ENCODE data around the gene ACTN3.
"Not testable (repeated sequence)": the region's sequence is repeated elsewhere in the genome, so short reads cannot be mapped to it uniquely, and the experiment has no call there.

ACTN3 gene

GRCh38 chr11:66595245-66595904 lies 48.7 kb downstream of the ACTN3 start:
- no peak for DNase-seq (ENCODE audit: low read depth in 4 of 4, low spot score in 1 of 4)

GRCh38 chr11:66598993-66599392 lies 52.3 kb downstream of the ACTN3 start:
- DNase-seq (ENCODE audit: low read depth in 4 of 4, low spot score in 1 of 4) = no peak

- no peak for DNase-seq (ENCODE audit: low read depth in 4 of 4, low spot score in 1 of 4)
Observed at GRCh38 chr11:66600219-66600618, 53.5 kb downstream of the ACTN3 start.

GRCh38 chr11:66600631-66601233 lies 54.0 kb downstream of the ACTN3 start:
- no peak for DNase-seq (ENCODE audit: low read depth in 4 of 4, low spot score in 1 of 4)

GRCh38 chr11:66603072-66603471 lies 56.4 kb downstream of the ACTN3 start:
- no peak for DNase-seq (ENCODE audit: low read depth in 4 of 4, low spot score in 1 of 4)

GRCh38 chr11:66604155-66604554 lies 57.5 kb downstream of the ACTN3 start:
- DNase-seq (ENCODE audit: low read depth in 4 of 4, low spot score in 1 of 4) = no peak

- DNase-seq (ENCODE audit: low read depth in 4 of 4, low spot score in 1 of 4) = not testable (repeated sequence)
Observed at GRCh38 chr11:66606608-66607007, 59.9 kb downstream of the ACTN3 start.

GRCh38 chr11:66607126-66607834 lies 60.6 kb downstream of the ACTN3 start:
- no peak for DNase-seq (ENCODE audit: low read depth in 4 of 4, low spot score in 1 of 4)

GRCh38 chr11:66609721-66610617 lies 63.3 kb downstream of the ACTN3 start:
- no peak for DNase-seq (ENCODE audit: low read depth in 4 of 4, low spot score in 1 of 4)

- DNase-seq (ENCODE audit: low read depth in 4 of 4, low spot score in 1 of 4) = no peak
Observed at GRCh38 chr11:66612458-66612857, 65.8 kb downstream of the ACTN3 start.
